HCT116 (cell line): ENCODE results near the gene CD2. TPM values are rescaled to one million over a fixed set of nuclear protein-coding genes. Genes with fewer than 3 reads are reported as not detected.

ENCODE experiments used
- ATAC-seq: fragments of 200-7000 bp; cut with Tn5 transposase; 2 replicates; pipeline ENCODE4 v1.9.1; 2020; ENCODE audit warnings: mild to moderate bottlenecking, moderate library complexity
- BruUV-seq: library from RNA; stranded (reverse); fragments of 400-500 nt; replicated peaks from 2 replicates; lab custom pipeline; 2021; lab: Mats Ljungman, UMichigan
- CTCF ChIA-PET: fragments of 300-600 bp; sonication (Branson Sonifier 250); formaldehyde crosslinking; loops from one replicate; lab custom pipeline; 2021; ENCODE audit warnings: antibody characterized with exemption; lab: Charles Lee
- POLR2A ChIA-PET: fragments of 300-600, 350-600 bp; sonication (Branson Sonifier 250); formaldehyde crosslinking; loops from one replicate; lab custom pipeline; 2021; ENCODE audit warnings: antibody characterized with exemption; lab: Charles Lee
- RAD21 ChIA-PET, 2 experiments: fragments of 300-600 bp; sonication (Branson Sonifier 250); formaldehyde crosslinking; loops; one replicate each; lab custom pipeline; 2023; ENCODE audit warnings: low total read pairs in 2 of 2; ENCODE audit not compliant: uncharacterized antibody in 2 of 2, unreplicated experiment in 2 of 2, low non-redundant PET in 1 of 2; lab: Charles Lee
- DNase-seq: peaks from one replicate; pipeline ENCODE4 v3.0.0-alpha.2; 2010; ENCODE audit warnings: low read depth, low spot score
- H2AFZ ChIP-seq: fragments of 200-600 bp; shearing (Covaris generic), sonication (generic); 2 replicates; pipeline ENCODE4 v1.6.1; 2017; ENCODE audit warnings: low read depth, mixed run types, mixed read lengths, antibody characterized with exemption, low read length; ENCODE audit not compliant: poor library complexity, severe bottlenecking
- H3K27ac ChIP-seq: 2 replicates; pipeline ENCODE4 v1.5.1; 2012; ENCODE audit warnings: low read depth, low read length
- H3K27me3 ChIP-seq: fragments of 200-600 bp; sonication (generic); 2 replicates; pipeline ENCODE4 v1.6.1; 2016; ENCODE audit warnings: mixed run types, low read length, mixed read lengths; ENCODE audit not compliant: insufficient read depth
- H3K36me3 ChIP-seq, 2 experiments: fragments of 200-500 bp in 1 of 2; fragments of 200-600 bp in 1 of 2; sonication (Bioruptor generic) in 1 of 2; sonication (generic) in 1 of 2; 2 replicates each; pipeline versions ENCODE4 v1.5.1 to v1.6.1; 2014 to 2016; ENCODE audit warnings: low read length in 2 of 2, inconsistent platforms in 1 of 2, mixed read lengths in 1 of 2, mixed run types in 1 of 2; ENCODE audit not compliant: insufficient read depth in 2 of 2, control insufficient read depth in 1 of 2
- H3K4me1 ChIP-seq, 2 experiments: fragments of 200-600 bp in 1 of 2; sonication (generic) in 1 of 2; 2 replicates each; pipeline versions ENCODE4 v1.5.1 to v1.6.1; 2012 to 2017; ENCODE audit warnings: low read length in 2 of 2, inconsistent platforms in 1 of 2, mild to moderate bottlenecking in 1 of 2, mixed read lengths in 1 of 2, mixed run types in 1 of 2, moderate library complexity in 1 of 2; ENCODE audit not compliant: insufficient read depth in 2 of 2, control insufficient read depth in 1 of 2
- H3K4me2 ChIP-seq: fragments of 200-600 bp; sonication (generic); 2 replicates; pipeline ENCODE4 v1.6.1; 2017; ENCODE audit warnings: mixed run types, low read length, mixed read lengths
- H3K4me3 ChIP-seq, 2 experiments: fragments of 200-600 bp in 1 of 2; sonication (generic) in 1 of 2; replicated peaks in 1 of 2; 2 replicates each; pipeline ENCODE4 v1.5.1; 2011 to 2016; ENCODE audit warnings: low read length in 2 of 2, control low read depth in 1 of 2, low read depth in 1 of 2, mild to moderate bottlenecking in 1 of 2, mixed read lengths in 1 of 2, mixed run types in 1 of 2
- H3K79me2 ChIP-seq: fragments of 200-600 bp; sonication (generic); 2 replicates; pipeline ENCODE4 v1.6.1; 2017; ENCODE audit warnings: mild to moderate bottlenecking, mixed run types, low read length, moderate library complexity, mixed read lengths; ENCODE audit not compliant: insufficient read depth
- H3K9ac ChIP-seq: fragments of 200-600 bp; sonication (generic); 2 replicates; pipeline ENCODE4 v1.6.1; 2016; ENCODE audit warnings: low read length, mixed read lengths
- H3K9me2 ChIP-seq: fragments of 200-600 bp; sonication (generic), shearing (Covaris generic); 2 replicates; pipeline ENCODE4 v1.6.1; 2017; ENCODE audit warnings: mixed run types, mild to moderate bottlenecking, moderate library complexity; ENCODE audit not compliant: insufficient read depth
- H3K9me3 ChIP-seq, 2 experiments: fragments of 200-500 bp in 1 of 2; fragments of 200-600 bp in 1 of 2; sonication (Bioruptor generic) in 1 of 2; sonication (generic) in 1 of 2; 2 replicates each; pipeline ENCODE4 v1.6.1; 2014 to 2017; ENCODE audit warnings: low read length in 2 of 2, mixed read lengths in 2 of 2, inconsistent platforms in 1 of 2, low read depth in 1 of 2, mild to moderate bottlenecking in 1 of 2, mixed run types in 1 of 2, moderate library complexity in 1 of 2; ENCODE audit not compliant: control insufficient read depth in 1 of 2, insufficient read depth in 1 of 2
- H4K20me1 ChIP-seq: fragments of 200-600 bp; sonication (generic), shearing (Covaris generic); 2 replicates; pipeline ENCODE4 v1.6.1; 2017; ENCODE audit warnings: mixed run types, mild to moderate bottlenecking, moderate library complexity; ENCODE audit not compliant: insufficient read depth
- EGR1 ChIP-seq: IDR thresholded peaks from 2 replicates; pipeline ENCODE4 v1.6.1; 2012; ENCODE audit warnings: low read depth
- ELF1 ChIP-seq: IDR thresholded peaks from 2 replicates; pipeline ENCODE4 v1.6.1; 2012; ENCODE audit warnings: low read depth, borderline replicate concordance
- EZH2 ChIP-seq: fragments of 200-600 bp; sonication (generic); IDR thresholded peaks from 2 replicates; pipeline ENCODE4 v1.6.1; 2017; ENCODE audit warnings: antibody characterized with exemption, mixed run types
- JUND ChIP-seq: IDR thresholded peaks from 2 replicates; pipeline ENCODE4 v1.6.1; 2012
- POLR2A ChIP-seq: IDR thresholded peaks from 2 replicates; pipeline ENCODE4 v1.7.0; 2011; ENCODE audit warnings: borderline replicate concordance; ENCODE audit not compliant: insufficient read depth, insufficient read length; ENCODE audit errors: extremely low read depth
- RAD21 ChIP-seq: IDR thresholded peaks from 2 replicates; pipeline ENCODE4 v1.6.1; 2012; ENCODE audit warnings: low read depth, mild to moderate bottlenecking
- SIN3A ChIP-seq: IDR thresholded peaks from 2 replicates; pipeline ENCODE4 v1.6.1; 2012; ENCODE audit warnings: low read depth
- SP1 ChIP-seq: IDR thresholded peaks from 2 replicates; pipeline ENCODE4 v1.6.1; 2012; ENCODE audit warnings: low read depth
- TCF7L2 ChIP-seq: IDR thresholded peaks from 2 replicates; pipeline ENCODE4 v1.7.0; 2011; ENCODE audit warnings: borderline replicate concordance, inconsistent platforms; ENCODE audit not compliant: insufficient read depth, insufficient read length; ENCODE audit errors: extremely low read depth
- ZFX ChIP-seq: fragments of 450-650 bp; IDR thresholded peaks from 2 replicates; pipeline ENCODE4 v1.6.1; 2017
- ZNF274 ChIP-seq: fragments of 200-500 bp; sonication (Bioruptor generic); IDR thresholded peaks from 2 replicates; pipeline ENCODE4 v1.6.1; 2014; ENCODE audit warnings: mild to moderate bottlenecking, low read depth, low read length, inconsistent platforms
- intact Hi-C: fragments of 100-400 bp; cut with micrococcal nuclease; formaldehyde crosslinking; loops from 2 replicates; pipeline ENCODE4 v1.10.0; 2022
- total RNA-seq: library from RNA; stranded (reverse); gene quantifications from one replicate; pipeline ENCODE4 v1.2.1, GENCODE V29; 2021; ENCODE audit not compliant: unreplicated experiment
- TF ChIP-seq, protein P1 (sequence below): IDR thresholded peaks from 2 replicates; pipeline ENCODE4 v1.6.1; 2011; ENCODE audit warnings: mild to moderate bottlenecking, low read length, moderate library complexity; ENCODE audit not compliant: insufficient replicate concordance; ENCODE audit errors: extremely low read depth
- TF ChIP-seq, protein P2 (sequence below): IDR thresholded peaks from 2 replicates; pipeline ENCODE4 v1.6.1; 2012

CD2 gene
- total RNA-seq, 1 experiment from 2014 or later: 0.57 TPM

DNA sequence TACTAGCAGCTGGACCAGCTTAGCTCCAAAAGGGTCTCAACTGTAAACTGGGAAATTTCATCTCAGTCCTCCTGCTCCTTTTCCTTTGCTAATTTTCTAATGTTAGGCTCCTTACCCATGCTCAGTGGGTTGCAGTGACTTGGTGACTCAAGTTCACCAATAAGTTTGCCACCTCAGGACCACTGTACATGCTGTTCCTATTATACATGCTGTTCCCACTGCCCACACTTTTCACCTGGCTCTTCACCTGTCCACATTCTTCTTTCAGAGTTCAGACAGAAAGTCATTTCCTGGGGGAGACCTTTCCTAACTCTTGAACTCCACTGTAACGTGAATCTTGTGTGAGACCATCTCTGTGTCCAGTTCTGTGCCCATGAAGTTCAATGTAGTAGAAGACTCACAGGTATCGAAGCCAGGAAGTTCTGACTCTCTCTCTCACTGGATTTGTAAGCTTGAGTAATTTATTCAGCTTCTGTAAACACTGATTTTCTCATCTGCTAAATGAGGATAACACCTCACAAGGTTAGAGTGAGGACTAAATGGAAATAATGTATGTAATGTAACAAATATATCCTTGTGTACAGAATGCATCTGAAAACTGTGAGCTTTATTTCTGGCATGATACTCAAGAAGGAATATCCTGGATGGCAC lies 17.9 kb downstream of the CD2 start:
- Histone ChIP-seq H3K36me3 (no peaks in the 10 kb centered on the region), H3K4me1 (no peaks in the 10 kb centered on the region), H3K4me3 (no peak overlapping the region), H3K9ac (no peak overlapping the region), H3K79me2 (no peaks in the 10 kb centered on the region), H3K27me3 (no peaks in the 10 kb centered on the region), H4K20me1 (no peaks in the 10 kb centered on the region), H3K9me3 (no peaks in the 10 kb centered on the region), H3K27ac (no peak overlapping the region), H3K9me2 (no peaks in the 10 kb centered on the region), H3K4me2 (no peak overlapping the region), H2AFZ (no peak overlapping the region)
- RAD21 ChIA-PET: no interaction called here
- ATAC-seq (no peak), DNase-seq (no peak)
- POLR2A ChIA-PET: no interaction called here
- intact Hi-C loops: no loop called here
- CTCF ChIA-PET: interaction anchor here (1.4 kb wide), 1 partner anchor 8 kb away, joined by 4 read pairs; no protein-coding TSS in a partner anchor
- no TSS peak for BruUV-seq
- TF ChIP-seq, protein P1, sequence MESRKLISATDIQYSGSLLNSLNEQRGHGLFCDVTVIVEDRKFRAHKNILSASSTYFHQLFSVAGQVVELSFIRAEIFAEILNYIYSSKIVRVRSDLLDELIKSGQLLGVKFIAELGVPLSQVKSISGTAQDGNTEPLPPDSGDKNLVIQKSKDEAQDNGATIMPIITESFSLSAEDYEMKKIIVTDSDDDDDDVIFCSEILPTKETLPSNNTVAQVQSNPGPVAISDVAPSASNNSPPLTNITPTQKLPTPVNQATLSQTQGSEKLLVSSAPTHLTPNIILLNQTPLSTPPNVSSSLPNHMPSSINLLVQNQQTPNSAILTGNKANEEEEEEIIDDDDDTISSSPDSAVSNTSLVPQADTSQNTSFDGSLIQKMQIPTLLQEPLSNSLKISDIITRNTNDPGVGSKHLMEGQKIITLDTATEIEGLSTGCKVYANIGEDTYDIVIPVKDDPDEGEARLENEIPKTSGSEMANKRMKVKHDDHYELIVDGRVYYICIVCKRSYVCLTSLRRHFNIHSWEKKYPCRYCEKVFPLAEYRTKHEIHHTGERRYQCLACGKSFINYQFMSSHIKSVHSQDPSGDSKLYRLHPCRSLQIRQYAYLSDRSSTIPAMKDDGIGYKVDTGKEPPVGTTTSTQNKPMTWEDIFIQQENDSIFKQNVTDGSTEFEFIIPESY: no peak
- TF ChIP-seq TCF7L2: no peak
- TF ChIP-seq EGR1: no peak
- no peak for TF ChIP-seq ELF1

DNA sequence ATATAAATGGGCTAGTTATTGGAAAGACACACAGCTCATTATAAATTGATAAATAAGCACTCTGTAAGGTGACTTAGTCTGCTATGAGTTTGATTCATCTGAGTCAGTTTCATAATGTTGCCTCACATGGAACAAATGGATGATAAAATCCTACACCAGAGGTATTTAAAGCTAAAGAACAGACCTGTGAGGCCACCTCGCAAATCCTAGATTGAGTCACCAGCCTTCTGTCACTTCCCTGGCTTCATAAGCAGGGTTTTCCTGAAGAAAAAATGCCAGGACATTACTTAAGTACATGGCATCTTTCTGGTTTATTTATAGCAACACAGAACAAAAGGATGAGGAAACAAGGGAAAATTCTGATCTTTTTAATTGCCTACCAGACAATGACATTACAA lies 18.4 kb downstream of the CD2 start:
- ChIA-PET POLR2A (no interaction called here), CTCF (interaction anchor here (1.4 kb wide), 1 partner anchor 8 kb away, joined by 4 read pairs; no protein-coding TSS in a partner anchor)
- no peak overlapping the region for H3K4me3 ChIP-seq
- no peaks in the 10 kb centered on the region for H3K36me3 ChIP-seq
- no peak overlapping the region for H3K27ac ChIP-seq
- H3K9me3 ChIP-seq: no peaks in the 10 kb centered on the region
- H3K4me1 ChIP-seq: no peaks in the 10 kb centered on the region
- H3K27me3 ChIP-seq: no peaks in the 10 kb centered on the region
- no peaks in the 10 kb centered on the region for H3K9me2 ChIP-seq
- no peaks in the 10 kb centered on the region for H3K79me2 ChIP-seq
- no peak overlapping the region for H2AFZ ChIP-seq
- no peak for ATAC-seq
- no TSS peak for BruUV-seq
- H3K9ac ChIP-seq: no peak overlapping the region
- TF ChIP-seq RAD21 (no peak), POLR2A (no peak), JUND (no peak), SP1 (no peak), ZFX (no peak), EZH2 (no peak), EGR1 (no peak), SIN3A (no peak), ZNF274 (no peak)
- TF ChIP-seq, protein P2, sequence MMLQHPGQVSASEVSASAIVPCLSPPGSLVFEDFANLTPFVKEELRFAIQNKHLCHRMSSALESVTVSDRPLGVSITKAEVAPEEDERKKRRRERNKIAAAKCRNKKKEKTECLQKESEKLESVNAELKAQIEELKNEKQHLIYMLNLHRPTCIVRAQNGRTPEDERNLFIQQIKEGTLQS: no peak
- TF ChIP-seq, protein P1: no peak
- TF ChIP-seq, all 23 proteins: peak for 0
- no peak overlapping the region for H3K4me2 ChIP-seq
- RAD21 ChIA-PET: no interaction called here
- no peak for DNase-seq
- intact Hi-C loops: no loop called here
- H4K20me1 ChIP-seq: no peaks in the 10 kb centered on the region
